ENCODE results near the gene ENTPD1.

GRCh38 chr10:95872158-95872711 lies 116.3 kb downstream of the ENTPD1 start:
- TF ChIP-seq POLR2A (IDR thresholded peaks at IDR 0.05) (no peak), CTCF (IDR thresholded peaks at IDR 0.05) (no peak), EP300 (IDR thresholded peaks at IDR 0.05) (no peak)

Measured in upper lobe of left lung (tissue), 4 donors.